Stimulated activated memory B cell treated with anti-CD40 and anti-IgM and Interleukin-4, amounts not matched to agents 10 μg/mL and 1 μg/mL and 100 μg/mL, for 72 hours (primary cell): ENCODE results near the gene MYH6.
A peak's percentile ranks its signal among the peaks of the same experiment; 100 is the strongest.

Experiments
- ATAC-seq: fragments of 150-1000 bp; cut with Tn5 transposase; 2 replicates; pipeline ENCODE4 v1.10.0; 2021
- H3K27ac Mint-ChIP-seq: one replicate; pipeline ENCODE4 v1.8.0; 2022; ENCODE audit warnings: mild to moderate bottlenecking, mixed read lengths
- H3K27me3 Mint-ChIP-seq: one replicate; pipeline ENCODE4 v1.8.0; 2022; ENCODE audit warnings: mixed read lengths
- H3K36me3 Mint-ChIP-seq: one replicate; pipeline ENCODE4 v1.8.0; 2022; ENCODE audit warnings: mixed read lengths
- H3K4me1 Mint-ChIP-seq: one replicate; pipeline ENCODE4 v1.8.0; 2022; ENCODE audit warnings: mixed read lengths
- H3K4me3 Mint-ChIP-seq: one replicate; pipeline ENCODE4 v1.8.0; 2022; ENCODE audit warnings: mild to moderate bottlenecking, moderate library complexity, mixed read lengths
- H3K9me3 Mint-ChIP-seq: one replicate; pipeline ENCODE4 v1.8.0; 2022; ENCODE audit warnings: mixed read lengths

The MYH6 gene

DNA sequence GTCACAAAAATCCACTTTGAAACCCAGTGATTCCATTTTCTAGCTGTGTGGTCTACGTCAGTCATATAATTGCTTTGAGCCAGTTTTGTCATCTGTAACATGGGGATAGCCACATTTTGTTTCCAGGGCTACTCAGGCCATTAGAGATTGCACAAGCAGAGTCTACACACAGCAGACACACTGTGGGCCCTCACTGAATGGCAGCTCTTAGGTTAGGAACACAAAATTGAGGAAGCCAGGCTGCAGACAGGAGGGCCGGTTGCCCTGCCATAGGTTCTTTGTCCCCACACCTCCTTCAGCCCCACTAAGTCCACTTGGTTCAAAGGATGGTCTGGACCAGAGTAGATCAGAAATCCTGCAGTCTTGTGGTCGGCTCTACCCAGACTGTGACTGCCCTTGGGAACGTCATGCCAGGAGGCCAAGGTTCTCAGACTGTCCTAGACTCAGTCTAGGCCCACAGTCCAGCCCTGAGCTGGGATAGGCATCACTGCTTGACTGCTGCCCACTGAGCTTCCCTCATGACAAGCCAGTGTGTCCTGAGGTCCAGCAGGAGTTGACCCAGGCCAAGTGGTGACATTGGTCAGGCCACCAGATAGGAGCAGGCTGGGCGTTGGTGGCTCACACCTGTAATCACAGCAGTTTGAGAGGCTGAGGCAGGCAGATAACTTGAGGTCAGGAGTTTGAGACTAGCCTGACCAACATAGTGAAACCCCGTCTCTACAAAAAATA is 31.2 kb upstream of the MYH6 start:
- Mint-ChIP-seq H3K27me3 (peaks cover 46% of the 10 kb centered on the region), H3K27ac (no peak overlapping the region), H3K9me3 (no peaks in the 10 kb centered on the region), H3K4me3 (no peak overlapping the region), H3K4me1 (no peaks in the 10 kb centered on the region), H3K36me3 (no peaks in the 10 kb centered on the region)
- peak; percentile 4 for ATAC-seq

DNA sequence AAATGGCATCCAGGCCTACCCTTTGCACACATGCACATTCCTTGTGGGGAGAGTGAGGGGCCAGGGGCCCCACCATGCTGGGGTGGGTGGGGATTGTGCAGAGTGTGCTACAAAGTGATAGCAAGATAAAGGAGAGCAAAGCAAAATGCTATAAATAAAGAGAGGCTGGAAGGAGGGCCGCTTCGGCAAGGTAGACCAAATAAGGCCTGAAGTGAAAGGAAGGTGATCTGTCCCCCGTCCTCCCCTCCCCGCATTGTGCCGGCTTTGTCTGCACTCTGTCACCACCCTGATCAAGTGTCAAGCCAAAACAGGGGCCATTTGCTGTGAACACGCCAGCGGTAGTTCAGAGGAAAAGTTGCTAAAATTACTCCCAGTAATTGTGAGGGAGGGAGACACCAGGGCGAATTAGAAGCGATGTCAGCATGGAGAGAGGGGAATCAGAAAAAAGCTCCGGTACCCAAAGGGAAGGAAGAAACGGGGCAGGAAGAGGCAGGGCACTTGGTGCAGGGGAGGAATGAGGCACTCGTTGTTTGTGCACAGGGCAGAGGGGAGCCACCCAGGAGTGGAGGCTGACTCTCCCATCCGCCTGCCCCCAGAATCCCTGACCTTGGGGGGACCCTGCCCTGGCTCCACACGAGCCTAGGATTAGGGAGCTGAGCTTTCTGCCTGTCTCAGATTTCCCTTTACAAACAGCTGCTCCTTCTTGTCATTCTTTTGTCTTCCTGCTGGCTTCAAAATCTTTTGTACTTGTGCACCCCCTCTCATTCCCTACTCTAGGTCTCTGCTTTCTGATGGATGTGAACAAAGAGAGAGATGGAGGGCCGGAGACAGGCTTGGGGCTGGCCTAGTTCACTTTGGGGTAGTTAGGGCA is 30.3 kb upstream of the MYH6 start:
- H3K36me3 Mint-ChIP-seq = no peaks in the 10 kb centered on the region
- no peak for ATAC-seq
- H3K27ac Mint-ChIP-seq = no peak overlapping the region
- no peak overlapping the region for H3K4me3 Mint-ChIP-seq
- no peaks in the 10 kb centered on the region for H3K4me1 Mint-ChIP-seq
- H3K9me3 Mint-ChIP-seq = no peaks in the 10 kb centered on the region
- peaks cover 56% of the 10 kb centered on the region for H3K27me3 Mint-ChIP-seq

DNA sequence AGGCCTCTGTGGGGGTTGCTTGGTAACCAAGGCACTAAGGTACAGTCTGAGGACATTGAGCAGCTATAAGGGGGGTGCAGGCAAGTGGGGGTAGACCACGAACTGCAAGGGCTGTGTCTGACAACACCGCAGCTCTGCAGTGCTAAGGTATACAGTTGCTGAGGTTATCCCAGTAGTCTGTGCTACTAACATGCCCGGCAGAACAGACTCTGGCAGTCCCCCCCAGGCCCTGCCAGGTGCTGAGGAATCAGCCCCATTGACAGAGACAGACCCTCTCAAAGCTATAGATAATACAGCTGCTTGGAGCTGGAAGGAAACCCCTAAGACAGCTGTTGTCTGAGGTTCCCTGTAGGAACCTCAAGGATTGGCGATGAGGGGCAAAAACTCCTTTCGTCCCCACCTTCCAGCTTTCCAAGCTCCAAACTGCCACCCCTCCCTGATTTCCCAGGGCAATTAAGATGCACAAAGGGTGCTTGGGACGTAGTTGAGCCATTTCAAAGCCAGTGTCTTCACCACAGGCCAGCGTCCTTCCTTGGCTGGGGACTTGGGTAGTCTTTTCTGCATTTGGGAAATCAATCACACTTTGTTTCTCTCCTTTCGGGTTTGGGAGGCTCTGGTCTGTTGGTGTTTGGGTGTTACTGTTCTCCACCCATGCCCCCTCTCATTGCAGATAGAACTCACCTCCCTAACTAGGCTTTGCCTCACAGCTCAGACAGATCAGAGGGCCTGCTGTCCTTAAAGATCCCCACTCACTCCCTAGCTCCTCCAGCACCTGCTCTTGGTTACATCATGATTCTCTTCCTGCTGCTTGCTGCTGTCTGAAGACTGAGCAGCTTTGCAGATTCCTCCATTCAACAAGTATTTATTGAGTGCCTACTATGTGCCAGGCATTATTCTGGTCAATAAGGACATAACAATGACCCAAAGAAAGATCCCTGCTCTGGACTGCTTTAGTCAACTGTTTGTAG is 29.3 kb upstream of the MYH6 start:
- H3K27me3 Mint-ChIP-seq = peaks cover 54% of the 10 kb centered on the region
- no peak overlapping the region for H3K27ac Mint-ChIP-seq
- ATAC-seq = no peak
- H3K9me3 Mint-ChIP-seq = no peaks in the 10 kb centered on the region
- no peak overlapping the region for H3K4me3 Mint-ChIP-seq
- no peaks in the 10 kb centered on the region for H3K36me3 Mint-ChIP-seq
- H3K4me1 Mint-ChIP-seq = no peaks in the 10 kb centered on the region

DNA sequence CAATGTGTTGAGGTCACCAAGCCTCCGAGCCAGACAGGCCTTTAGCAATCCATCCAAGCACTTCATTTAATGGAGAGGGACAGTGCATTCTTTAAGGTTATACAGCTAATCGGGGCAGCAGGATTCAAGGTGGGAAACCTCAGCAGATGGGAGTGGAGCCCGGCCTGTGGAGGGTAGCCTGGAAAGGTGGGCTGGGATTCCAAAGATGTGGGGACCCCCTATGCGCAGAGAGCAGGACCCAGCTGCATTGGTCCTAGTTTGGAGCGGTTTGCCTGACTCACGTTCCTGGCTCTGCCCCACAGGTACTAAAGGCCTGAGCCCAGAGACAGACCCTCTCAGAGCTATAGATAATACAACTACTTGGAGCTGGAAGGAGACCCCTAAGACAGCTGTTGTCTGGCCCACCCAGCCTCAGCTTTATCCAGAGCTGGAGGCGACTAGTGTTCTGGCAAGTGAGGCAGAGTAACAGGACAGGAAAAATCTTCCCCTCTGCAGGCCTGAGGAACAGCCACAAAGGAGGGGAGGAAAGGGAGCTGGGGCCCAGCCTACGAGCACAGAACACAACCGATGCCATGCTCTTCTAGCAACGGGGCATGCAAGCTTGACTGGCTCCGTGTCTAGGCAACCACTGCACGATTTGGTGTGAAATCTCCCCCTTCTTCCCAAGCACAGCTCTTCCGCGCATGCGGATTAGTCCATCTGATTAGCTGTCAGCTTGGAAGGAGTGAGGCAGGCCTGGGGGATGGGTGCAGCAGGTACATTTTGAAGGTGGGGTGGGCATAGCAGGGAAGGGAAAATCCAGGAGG is 28.5 kb upstream of the MYH6 start:
- Mint-ChIP-seq H3K27ac (no peak overlapping the region), H3K4me3 (no peak overlapping the region)

DNA sequence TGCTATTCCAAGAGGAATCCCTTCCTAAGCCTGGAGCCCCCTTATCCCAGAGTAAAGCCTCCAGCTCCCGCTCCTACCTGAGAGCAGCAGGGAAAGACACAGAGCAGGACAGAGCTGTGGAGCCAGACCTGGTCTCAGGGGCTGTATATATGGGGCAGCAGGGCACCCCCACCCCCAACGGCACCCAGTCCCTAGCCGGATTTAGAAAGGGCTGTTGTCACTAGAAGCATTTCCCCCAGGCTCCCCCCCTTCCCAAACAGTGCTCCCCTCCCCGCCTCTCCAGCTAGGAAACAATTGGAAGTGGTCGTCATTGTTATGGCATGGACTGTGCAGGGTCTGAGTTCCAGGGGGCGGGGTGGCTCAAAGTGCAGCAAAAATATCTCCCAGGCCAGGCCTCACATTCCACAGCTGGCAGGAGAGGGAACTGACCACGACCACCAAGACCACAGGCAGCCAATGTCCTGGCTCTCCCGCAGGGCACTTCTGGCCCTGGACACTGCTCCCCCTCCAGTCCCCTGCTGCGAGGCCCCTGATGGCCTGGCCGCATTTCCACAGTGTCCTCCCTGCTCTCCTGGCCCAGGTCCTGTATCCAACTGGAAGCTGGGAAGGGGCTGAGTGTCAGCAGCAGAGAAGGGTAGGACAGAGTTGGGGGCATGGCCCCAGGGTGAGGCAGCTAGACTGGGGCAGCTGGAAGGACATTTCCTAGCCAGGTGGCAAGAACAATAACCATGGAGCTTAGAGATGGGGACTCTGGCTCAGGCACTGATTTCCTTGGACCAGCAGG is 27.7 kb upstream of the MYH6 start, which contains the start of gene MYH7:
MYH7 (minus strand) TSS at position 118 of the 784 bp plus-strand sequence. CDS start 1,928 bp downstream, outside the sequence.
- no peak within 1 kb of the TSS for H3K4me3 Mint-ChIP-seq
- H3K27me3 Mint-ChIP-seq = peaks cover 56% of the 10 kb centered on the region
- no peaks in the 10 kb centered on the region for H3K36me3 Mint-ChIP-seq
- H3K4me1 Mint-ChIP-seq = no peaks in the 10 kb centered on the region
- H3K27ac Mint-ChIP-seq = no peak within 1 kb of the TSS
- ATAC-seq = no peak
- no peaks in the 10 kb centered on the region for H3K9me3 Mint-ChIP-seq

More for the DNA sequence above, 28.5 kb upstream of the MYH6 start:
- Mint-ChIP-seq H3K27me3 (peaks cover 57% of the 10 kb centered on the region), H3K4me1 (no peaks in the 10 kb centered on the region), H3K9me3 (no peaks in the 10 kb centered on the region), H3K36me3 (no peaks in the 10 kb centered on the region)
- ATAC-seq = no peak

DNA sequence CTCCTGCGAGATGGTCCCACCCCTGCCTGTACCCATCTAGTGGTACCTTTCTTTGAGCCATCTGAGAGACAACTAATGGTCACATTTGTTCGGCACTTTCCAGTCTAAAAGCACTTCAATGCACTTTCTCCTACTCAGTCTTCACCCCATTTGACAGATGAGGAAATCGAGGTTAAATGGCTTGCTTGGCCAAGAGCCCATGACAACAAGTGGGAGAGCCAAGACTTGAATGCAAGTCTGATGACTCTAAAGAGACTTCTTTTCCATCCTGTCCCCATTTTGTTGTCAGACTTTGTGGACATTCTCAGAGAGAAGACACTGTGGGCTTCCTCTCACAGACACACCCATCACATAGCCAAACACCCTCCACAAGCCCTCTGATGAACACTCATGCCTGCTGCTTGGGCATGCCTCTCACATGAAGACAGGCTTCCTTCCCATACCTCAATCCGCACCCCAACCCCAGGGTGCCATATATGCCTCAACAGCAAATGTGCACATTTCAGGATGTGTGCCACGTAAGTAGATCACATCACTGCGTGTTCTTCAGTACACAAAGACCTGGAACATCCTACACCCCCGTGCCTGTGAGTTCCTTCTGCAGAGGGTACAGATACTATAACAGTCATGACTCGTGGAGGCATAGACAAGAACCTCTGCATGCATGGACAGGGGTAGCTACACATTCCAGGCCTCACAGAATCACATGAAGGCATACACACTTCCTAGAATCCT is 26.6 kb upstream of the MYH6 start:
- H3K4me1 Mint-ChIP-seq = no peaks in the 10 kb centered on the region
- no peaks in the 10 kb centered on the region for H3K36me3 Mint-ChIP-seq
- no peak for ATAC-seq

DNA sequence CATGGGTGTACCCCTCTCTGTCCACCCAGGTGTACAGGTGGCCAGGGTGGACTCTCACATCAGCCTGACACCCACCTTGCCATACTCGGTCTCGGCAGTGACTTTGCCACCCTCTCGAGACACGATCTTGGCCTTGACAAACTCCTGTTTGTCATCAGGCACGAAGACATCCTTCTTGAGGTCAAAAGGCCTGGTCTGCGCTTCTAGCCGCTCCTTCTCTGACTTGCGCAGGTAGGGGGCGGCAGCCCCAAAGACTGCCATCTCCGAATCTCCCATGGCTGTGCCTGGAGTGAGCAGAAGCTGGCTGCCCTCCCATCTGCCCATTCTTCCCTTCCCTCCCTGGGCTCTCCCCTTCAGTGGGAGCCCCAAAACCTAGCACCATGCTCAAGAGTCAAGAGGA is 25.4 kb upstream of the MYH6 start:
- H3K4me1 Mint-ChIP-seq = no peaks in the 10 kb centered on the region
- peaks cover 55% of the 10 kb centered on the region for H3K27me3 Mint-ChIP-seq
- no peak overlapping the region for H3K4me3 Mint-ChIP-seq
- no peak for ATAC-seq
- H3K9me3 Mint-ChIP-seq = no peaks in the 10 kb centered on the region
- H3K36me3 Mint-ChIP-seq = no peaks in the 10 kb centered on the region
- H3K27ac Mint-ChIP-seq = no peak overlapping the region

More for the DNA sequence above, 26.6 kb upstream of the MYH6 start:
- Mint-ChIP-seq H3K9me3 (no peaks in the 10 kb centered on the region), H3K27me3 (peaks cover 56% of the 10 kb centered on the region), H3K4me3 (no peak overlapping the region), H3K27ac (no peak overlapping the region)

DNA sequence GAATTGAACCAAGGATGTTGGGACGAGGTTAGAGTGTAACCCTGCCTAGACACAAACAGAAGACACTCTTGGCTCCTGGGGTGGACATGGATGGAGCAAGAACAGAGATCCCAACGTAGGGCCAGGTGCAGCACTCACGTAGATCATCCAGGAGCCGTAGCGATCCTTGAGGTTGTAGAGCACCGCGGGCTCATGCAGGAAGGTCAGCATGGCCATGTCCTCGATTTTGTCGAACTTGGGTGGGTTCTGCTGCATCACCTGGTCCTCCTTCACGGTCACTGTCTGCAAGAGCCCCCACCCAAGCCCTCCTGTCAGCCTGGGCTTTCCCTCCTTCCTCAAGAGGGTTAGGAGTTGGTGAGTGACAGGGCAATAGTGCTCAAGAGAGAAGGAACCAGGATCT is 24.9 kb upstream of the MYH6 start:
- H3K27ac Mint-ChIP-seq = no peak overlapping the region
- H3K9me3 Mint-ChIP-seq = no peaks in the 10 kb centered on the region
- no peak overlapping the region for H3K4me3 Mint-ChIP-seq
- no peaks in the 10 kb centered on the region for H3K36me3 Mint-ChIP-seq
- no peaks in the 10 kb centered on the region for H3K4me1 Mint-ChIP-seq
- no peak for ATAC-seq
- H3K27me3 Mint-ChIP-seq = peaks cover 55% of the 10 kb centered on the region

DNA sequence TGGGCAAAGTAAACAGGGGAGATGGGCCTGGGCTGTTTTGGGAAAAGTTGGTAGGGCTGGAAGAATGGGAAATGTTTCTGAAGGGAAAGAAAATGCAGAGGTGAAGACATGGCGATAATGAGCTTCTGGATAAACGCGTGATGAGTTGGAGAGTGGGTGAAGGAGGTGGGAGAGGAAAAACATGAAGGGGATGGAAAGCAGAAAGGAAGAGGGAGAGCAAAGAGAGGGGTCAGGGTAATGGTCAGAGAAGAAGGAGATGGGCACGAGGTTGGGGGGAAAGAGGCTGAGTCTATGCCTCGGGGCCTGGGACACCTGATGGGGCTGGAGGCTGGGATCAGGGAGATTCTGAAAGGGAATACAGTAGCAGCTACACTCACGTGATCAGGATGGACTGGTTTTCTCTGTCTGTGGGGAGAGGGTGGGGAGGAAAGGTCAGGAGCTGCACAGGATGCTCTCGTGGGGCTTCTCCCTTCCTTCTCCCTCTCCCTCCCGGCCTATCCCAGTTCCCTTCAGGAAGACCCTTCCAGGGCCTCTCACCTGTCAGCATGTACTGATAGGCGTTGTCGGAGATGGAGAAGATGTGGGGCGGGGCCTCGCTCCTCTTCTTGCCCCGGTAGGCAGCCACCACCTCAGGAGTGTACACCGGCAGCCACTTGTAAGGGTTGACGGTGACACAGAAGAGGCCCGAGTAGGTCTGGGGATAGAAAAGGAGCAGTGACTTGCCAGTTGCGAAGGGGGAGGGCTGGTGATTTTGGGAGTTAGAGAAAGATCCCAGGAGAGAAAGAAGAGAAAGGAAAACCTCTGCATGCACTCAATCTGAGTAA is 24.2 kb upstream of the MYH6 start:
- H3K4me3 Mint-ChIP-seq = no peak overlapping the region
- H3K27me3 Mint-ChIP-seq = peaks cover 55% of the 10 kb centered on the region
- H3K27ac Mint-ChIP-seq = no peak overlapping the region
- no peaks in the 10 kb centered on the region for H3K4me1 Mint-ChIP-seq
- ATAC-seq = no peak
- H3K9me3 Mint-ChIP-seq = no peaks in the 10 kb centered on the region
- no peaks in the 10 kb centered on the region for H3K36me3 Mint-ChIP-seq

DNA sequence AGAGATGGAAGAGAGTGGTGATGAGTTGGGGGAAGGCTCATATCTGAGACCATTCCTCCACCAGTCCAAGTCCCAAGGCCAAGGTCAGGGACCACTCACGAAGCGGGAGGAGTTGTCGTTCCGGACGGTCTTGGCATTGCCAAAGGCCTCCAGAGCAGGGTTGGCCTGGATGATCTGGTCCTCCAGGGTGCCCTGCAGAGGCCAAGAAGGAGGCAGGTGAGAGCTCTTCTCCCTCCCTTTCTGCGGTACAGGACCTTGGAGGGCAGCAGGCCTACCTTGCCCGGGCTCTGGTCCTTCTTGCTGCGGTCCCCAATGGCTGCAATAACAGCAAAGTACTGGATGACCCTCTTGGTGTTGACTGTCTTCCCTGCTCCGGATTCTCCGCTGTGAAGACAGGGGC is 23.4 kb upstream of the MYH6 start:
- Mint-ChIP-seq H3K9me3 (no peaks in the 10 kb centered on the region), H3K27me3 (peaks cover 55% of the 10 kb centered on the region), H3K4me3 (no peak overlapping the region), H3K27ac (no peak overlapping the region), H3K36me3 (no peaks in the 10 kb centered on the region), H3K4me1 (no peaks in the 10 kb centered on the region)
- ATAC-seq = no peak

DNA sequence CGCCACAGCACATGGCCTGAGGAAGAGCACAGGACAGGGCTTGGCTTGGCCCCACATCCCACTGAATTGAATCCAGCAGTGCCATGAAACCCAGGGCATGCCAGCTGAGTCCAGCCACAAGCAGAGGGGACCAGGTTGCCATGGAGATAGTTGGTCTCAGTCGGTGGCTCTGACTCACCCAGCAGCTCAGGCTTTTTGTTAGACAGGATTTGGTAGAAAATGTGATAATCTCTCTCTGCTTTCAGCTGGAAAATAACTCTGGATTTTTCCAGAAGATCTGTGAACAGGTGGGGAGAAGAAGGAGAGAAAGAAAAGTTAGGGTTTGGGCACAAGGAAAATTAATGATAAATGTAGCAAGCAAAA is 22.6 kb upstream of the MYH6 start:
- no peaks in the 10 kb centered on the region for H3K36me3 Mint-ChIP-seq
- no peak for ATAC-seq
- H3K4me3 Mint-ChIP-seq = no peak overlapping the region
- H3K27me3 Mint-ChIP-seq = peaks cover 55% of the 10 kb centered on the region
- H3K4me1 Mint-ChIP-seq = no peaks in the 10 kb centered on the region
- H3K27ac Mint-ChIP-seq = no peak overlapping the region
- H3K9me3 Mint-ChIP-seq = no peaks in the 10 kb centered on the region

DNA sequence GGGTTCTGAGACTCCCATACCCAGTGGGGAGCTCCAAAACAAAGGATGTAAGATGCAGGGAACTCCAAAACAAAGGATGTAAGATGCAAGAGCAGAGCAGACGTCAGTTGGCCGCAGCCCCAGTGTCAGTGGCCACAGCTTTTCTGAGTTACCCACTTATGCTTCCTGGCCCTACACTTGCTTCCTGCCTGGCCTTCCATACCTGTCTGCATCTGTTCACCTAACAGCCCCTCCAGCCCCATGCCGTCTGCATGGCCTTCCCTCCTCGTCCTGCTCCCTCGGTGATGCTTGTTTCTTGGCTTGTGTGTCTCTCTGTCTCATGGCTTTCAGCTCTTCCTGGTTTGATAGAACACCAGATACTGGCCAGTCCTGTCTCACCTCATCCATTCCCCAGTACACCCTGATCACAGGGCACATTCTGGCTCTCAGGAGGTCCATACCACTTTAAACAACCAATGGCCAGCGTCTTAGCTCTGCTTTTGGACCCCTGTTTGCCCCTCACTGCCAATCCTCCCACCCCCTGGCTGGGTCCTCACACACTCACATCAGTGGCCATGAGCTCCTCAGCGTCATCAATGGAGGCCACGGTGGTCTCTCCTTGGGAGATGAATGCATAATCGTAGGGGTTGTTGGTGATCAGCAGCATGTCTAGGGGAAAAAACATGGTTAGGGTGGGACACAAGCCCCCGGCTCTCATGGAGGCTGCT is 22.1 kb upstream of the MYH6 start:
- Mint-ChIP-seq H3K4me3 (no peak overlapping the region), H3K27me3 (peaks cover 52% of the 10 kb centered on the region), H3K9me3 (no peaks in the 10 kb centered on the region), H3K4me1 (no peaks in the 10 kb centered on the region), H3K27ac (no peak overlapping the region), H3K36me3 (no peaks in the 10 kb centered on the region)
- no peak for ATAC-seq
